Heart left ventricle (tissue), 16 donors: ENCODE data around the gene ITGB8. TPM values are rescaled to one million over a fixed set of nuclear protein-coding genes. Genes with fewer than 3 reads are reported as not detected.

Experiments used
- ATAC-seq, 4 donors: fragments of 200-7000 bp; cut with Tn5 transposase; one replicate each; pipeline ENCODE4 v1.9.1; 2020 to 2022; ENCODE audit warnings: moderate library complexity in 4 of 4, mild to moderate bottlenecking in 3 of 4, moderate number of reproducible peaks in 1 of 4
- DNase-seq, 5 donors: peaks; one replicate each; pipeline ENCODE4 v3.0.0-alpha.2; 2020
- H3K27ac ChIP-seq, 12 donors: fragments of 200-600 bp; sonication (generic) in 4 of 12; one replicate each; pipeline versions ENCODE4 v1.5.0 to v1.8.0; 2016 to 2022; ENCODE audit warnings: mild to moderate bottlenecking in 2 of 12
- H3K27me3 ChIP-seq, 9 donors: fragments of 200-600 bp; sonication (generic) in 2 of 9; one replicate each; pipeline versions ENCODE4 v1.5.1 to v1.8.0; 2016 to 2022; ENCODE audit warnings: mild to moderate bottlenecking in 3 of 9
- H3K36me3 ChIP-seq, 9 donors: fragments of 200-600 bp; sonication (generic) in 2 of 9; one replicate each; pipeline versions ENCODE4 v1.5.0 to v1.8.0; 2018 to 2022; ENCODE audit warnings: mild to moderate bottlenecking in 2 of 9
- H3K4me1 ChIP-seq, 12 donors: fragments of 200-600 bp; sonication (generic) in 4 of 12; one replicate each; pipeline versions ENCODE4 v1.5.0 to v1.8.0; 2016 to 2022; ENCODE audit warnings: mild to moderate bottlenecking in 3 of 12
- H3K4me3 ChIP-seq, 12 donors: fragments of 200-600 bp; sonication (generic) in 4 of 12; one replicate each; pipeline versions ENCODE4 v1.5.0 to v1.8.0; 2017 to 2022; ENCODE audit warnings: mild to moderate bottlenecking in 9 of 12, moderate library complexity in 4 of 12
- H3K9me3 ChIP-seq, 12 donors: fragments of 200-600 bp; sonication (generic) in 4 of 12; one replicate each; pipeline versions ENCODE4 v1.5.0 to v1.8.0; 2016 to 2022; ENCODE audit warnings: mild to moderate bottlenecking in 1 of 12
- CTCF ChIP-seq, 12 donors: fragments of 200-600 bp; sonication (generic) in 4 of 12; IDR thresholded peaks; one replicate each; pipeline versions ENCODE4 v1.5.0 to v1.8.0; 2018 to 2022; ENCODE audit warnings: antibody characterized with exemption in 12 of 12, mild to moderate bottlenecking in 5 of 12
- POLR2A ChIP-seq, 2 donors: fragments of 450-650 bp; IDR thresholded peaks; one replicate each; pipeline ENCODE4 v1.6.1; 2017; ENCODE audit warnings: antibody characterized with exemption in 2 of 2, mild to moderate bottlenecking in 2 of 2, moderate library complexity in 2 of 2
- WGBS, 4 donors: extraction: QIAGEN DNeasy Blood & Tissue Kit in 2 of 4; methylation state at CpG; one replicate each; pipeline versions ENCODE4 v1.1.5 to v1.1.7; 2013 to 2018; 5-methylcytosine and 5-hydroxymethylcytosine counted together
- intact Hi-C, 10 donors: fragments of 100-400 bp; cut with DNase I; formaldehyde crosslinking; loops; one replicate each; pipeline versions ENCODE4 v1.11.1 to v1.14.2; 2022
- polyA plus RNA-seq, 2 donors: library from polyadenylated mRNA; stranded (reverse); fragments of 200-250 nt; gene quantifications; one replicate each; pipeline ENCODE4 v1.2.3, GENCODE V29; 2013
- total RNA-seq, 9 donors: library from RNA; depleted of rRNA in 2 of 9; stranded (reverse); fragments of >200 nt in 2 of 9; fragmentation: NEBNext Ultra II Directional in 3 of 9; extraction: Animal tissue kit (Norgen Biotek cat#: 25700) in 3 of 9; gene quantifications; one replicate each; pipeline versions ENCODE4 v1.1.0 to v1.2.4, GENCODE V29; 2016 to 2023
- donor health status: ischemic (EF 13 %, LVEDD 7.1; RV severe dilation, severe dysfunction).
- donor health status: healthy with polysubstance abuse.
- donor health status: DM: no; HTN: yes; CAD: no.
- donor health status: DM: no; HTN: no; CAD: no.
- donor health status: ischemic (EF 25% LVEDD 6.9; RV normal size, moderate dysfunction).
- donor health status: ischemic (EF 25% LVEDD 5.7; RV mildly dilated, moderate dysfunction).
- donor health status: healthy.
- donor health status: DM: yes; HTN: yes; CAD: no.
- donor health status: ischemic (EF 35%, LVEDD 5.7; RV mildly dilated, moderate dysfunction).
- donor health status: nonischemic (EF 11% LVEDD 7.7; RV severe dilation, severe dysfunction).
- donor health status: DM: yes; HTN: yes; CAD: no.
- donor health status: PGD.
- donor health status: ischemic (EF 29% LVEDD 5.4; RV normal size, mild dysfunction).
- donor health status: nonischemic (EF 23%, LVEDD 6.1; RV moderate dilation, normal function).

The ITGB8 gene
- total and polyA plus RNA-seq, 11 donors: 0.61 to 16.0 (median 2.1) TPM

GRCh38 chr7:20323595-20323994, 7.1 kb upstream of the ITGB8 start:
- DNase-seq (no peak), ATAC-seq (no peak)
- no peaks in the 10 kb centered on the region for H3K9me3 ChIP-seq
- no peaks in the 10 kb centered on the region for H3K36me3 ChIP-seq
- H3K27me3 ChIP-seq: peaks cover 0 to 4% (median 0%) of the 10 kb centered on the region in 9 donors
- WGBS, 4 donors: 68 to 74% (median 71%) methylated on average over 2 of the region's 2 CpGs
- no peak overlapping the region for H3K4me3 ChIP-seq
- intact Hi-C loops: loop anchor here in 1 of 10 donors (10.0 kb wide), 1 partner anchor 159 kb away; no protein-coding TSS in a partner anchor
- no peaks in the 10 kb centered on the region for H3K4me1 ChIP-seq
- no peak for TF ChIP-seq CTCF (IDR thresholded peaks at IDR 0.05)
- no peak for TF ChIP-seq POLR2A (IDR thresholded peaks at IDR 0.05)
- H3K27ac ChIP-seq: no peak overlapping the region

GRCh38 chr7:20326342-20326741, 4.4 kb upstream of the ITGB8 start:
- intact Hi-C loops: loop anchor here in 1 of 10 donors (10.0 kb wide), 1 partner anchor 162 kb away; no protein-coding TSS in a partner anchor
- no peak for ATAC-seq
- DNase-seq: no peak
- Histone ChIP-seq H3K27ac (no peak overlapping the region), H3K4me1 (peaks cover 0 to 15% (median 3%) of the 10 kb centered on the region in 12 donors), H3K4me3 (no peak overlapping the region), H3K36me3 (no peaks in the 10 kb centered on the region), H3K27me3 (peaks cover 0 to 8% (median under 1%) of the 10 kb centered on the region in 9 donors), H3K9me3 (no peaks in the 10 kb centered on the region)
- TF ChIP-seq POLR2A (IDR thresholded peaks at IDR 0.05) (no peak), CTCF (IDR thresholded peaks at IDR 0.05) (no peak)
- WGBS, 4 donors: 69 to 74% (median 72%) methylated on average over 4 of the region's 4 CpGs

GRCh38 chr7:20327055-20327454, 3.6 kb upstream of the ITGB8 start:
- TF ChIP-seq POLR2A (IDR thresholded peaks at IDR 0.05) (no peak), CTCF (IDR thresholded peaks at IDR 0.05) (no peak)
- intact Hi-C loops: loop anchor here in 1 of 10 donors (10.0 kb wide), 1 partner anchor 162 kb away; no protein-coding TSS in a partner anchor
- ATAC-seq (no peak), DNase-seq (no peak)
- Histone ChIP-seq H3K9me3 (no peaks in the 10 kb centered on the region), H3K4me3 (no peak overlapping the region), H3K27ac (no peak overlapping the region), H3K36me3 (no peaks in the 10 kb centered on the region), H3K27me3 (peaks cover 0 to 15% (median 4%) of the 10 kb centered on the region in 9 donors), H3K4me1 (peaks cover 0 to 21% (median 6%) of the 10 kb centered on the region in 12 donors)
- WGBS, 4 donors: 72 to 93% (median 78%) methylated on average over 1 of the region's 1 CpG

GRCh38 chr7:20328027-20328426, 2.7 kb upstream of the ITGB8 start:
- H3K4me1 ChIP-seq: peaks cover 0 to 21% (median 6%) of the 10 kb centered on the region in 12 donors
- H3K9me3 ChIP-seq: no peaks in the 10 kb centered on the region
- TF ChIP-seq POLR2A (IDR thresholded peaks at IDR 0.05) (no peak), CTCF (IDR thresholded peaks at IDR 0.05) (no peak)
- intact Hi-C loops: loop anchor here in 1 of 10 donors (10.0 kb wide), 1 partner anchor 163 kb away; no protein-coding TSS in a partner anchor
- peaks cover 0 to 18% (median 4%) of the 10 kb centered on the region in 9 donors for H3K27me3 ChIP-seq
- no peaks in the 10 kb centered on the region for H3K36me3 ChIP-seq
- no peak overlapping the region for H3K4me3 ChIP-seq
- DNase-seq (no peak), ATAC-seq (no peak)
- H3K27ac ChIP-seq: no peak overlapping the region
- 83 to 92% (median 89%) methylated on average over 2 of the region's 2 CpGs for WGBS, 4 donors
